ENCODE data around the gene STEAP1B. TPM values are rescaled to one million over a fixed set of nuclear protein-coding genes. Genes with fewer than 3 reads are reported as not detected.

STEAP1B gene
- total RNA-seq, 1 experiment from 2014 or later = 3.2 TPM

DNA sequence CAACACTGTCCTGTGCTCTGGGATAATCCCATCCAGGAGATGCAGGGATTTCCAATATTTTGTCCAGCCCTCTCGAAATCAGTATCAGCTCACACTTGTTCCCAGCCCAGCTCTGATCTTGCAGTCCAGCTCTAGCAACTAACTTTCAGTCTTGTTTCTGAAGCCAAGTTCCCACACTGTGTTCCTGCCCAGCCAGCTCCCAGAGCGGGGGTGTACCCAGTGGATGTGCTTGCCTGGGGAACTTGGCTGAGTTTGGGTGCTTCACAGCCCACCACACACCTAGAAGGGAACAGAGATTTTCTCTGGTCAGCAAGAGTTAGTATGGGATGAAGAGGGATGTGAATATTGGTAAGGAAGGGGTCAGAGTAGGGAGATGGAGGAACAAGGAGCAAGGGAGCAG is 85.6 kb downstream of the STEAP1B start:
- Histone ChIP-seq H2BK15ac (ENCODE audit: low read depth, low read length) (no peak overlapping the region), H3K23ac (ENCODE audit: insufficient read length, low read depth, low read length) (no peak overlapping the region), H3K18ac (ENCODE audit: insufficient read length, low read depth, low read length) (no peak overlapping the region), H4K8ac (replicated peaks; ENCODE audit: insufficient read length, low read depth, low read length) (no peak overlapping the region), H3K4me2 (ENCODE audit: insufficient read depth, insufficient read length, low read length) (no peak overlapping the region), H2AFZ (ENCODE audit: low read length) (no peak overlapping the region), H3T11ph (ENCODE audit: low read length) (no peak overlapping the region), H2BK20ac (ENCODE audit: low read depth, low read length, poor library complexity, severe bottlenecking) (no peak overlapping the region), H3K56ac (ENCODE audit: insufficient read length, low read depth, low read length) (no peak overlapping the region), H3K4me1 (ENCODE audit: insufficient read depth, low read length) (no peaks in the 10 kb centered on the region; the same call in 1 of the 2 replicates), H4K91ac (ENCODE audit: insufficient read length, low read depth, low read length) (no peak overlapping the region), H4K5ac (ENCODE audit: insufficient read length, low read depth, low read length) (no peak overlapping the region), H3K4ac (ENCODE audit: low read depth, low read length) (no peak overlapping the region), H3K9me3 (ENCODE audit: control insufficient read depth, low read depth, low read length) (no peaks in the 10 kb centered on the region), H3K79me2 (ENCODE audit: insufficient read depth, low read length) (no peaks in the 10 kb centered on the region), H2BK12ac (ENCODE audit: insufficient read length, low read depth, low read length) (no peak overlapping the region), H3K27ac (ENCODE audit: insufficient read length, low read depth, low read length) (no peak overlapping the region), H3K23me2 (ENCODE audit: insufficient read length, low read depth, low read length, poor library complexity, severe bottlenecking) (no peaks in the 10 kb centered on the region), H3K14ac (ENCODE audit: insufficient read depth, low read length) (no peak overlapping the region), H4K20me1 (ENCODE audit: control insufficient read depth, insufficient read depth, insufficient read length) (no peaks in the 10 kb centered on the region), H2AK5ac (ENCODE audit: insufficient read length, low read length) (no peak overlapping the region), H2BK120ac (ENCODE audit: low read depth, low read length, poor library complexity, severe bottlenecking) (no peak overlapping the region), H3K79me1 (ENCODE audit: insufficient read depth, low read depth, low read length, poor library complexity, severe bottlenecking) (no peaks in the 10 kb centered on the region), H3K27me3 (ENCODE audit: insufficient read depth, low read length) (no peaks in the 10 kb centered on the region), H3K9ac (ENCODE audit: extremely low read depth, insufficient read length, low read length) (no peak overlapping the region), H2BK5ac (ENCODE audit: insufficient read length, low read length) (no peak overlapping the region)
- no peak for DNase-seq
- H3K27ac Mint-ChIP-seq = peak overlapping the region in 1 of 3 experiments; percentile 6; a peak in 2 of 7 replicates
- H3K4me1 Mint-ChIP-seq = peaks cover 15 to 16% of the 10 kb centered on the region in 2 experiments
- TF ChIP-seq, protein P1, sequence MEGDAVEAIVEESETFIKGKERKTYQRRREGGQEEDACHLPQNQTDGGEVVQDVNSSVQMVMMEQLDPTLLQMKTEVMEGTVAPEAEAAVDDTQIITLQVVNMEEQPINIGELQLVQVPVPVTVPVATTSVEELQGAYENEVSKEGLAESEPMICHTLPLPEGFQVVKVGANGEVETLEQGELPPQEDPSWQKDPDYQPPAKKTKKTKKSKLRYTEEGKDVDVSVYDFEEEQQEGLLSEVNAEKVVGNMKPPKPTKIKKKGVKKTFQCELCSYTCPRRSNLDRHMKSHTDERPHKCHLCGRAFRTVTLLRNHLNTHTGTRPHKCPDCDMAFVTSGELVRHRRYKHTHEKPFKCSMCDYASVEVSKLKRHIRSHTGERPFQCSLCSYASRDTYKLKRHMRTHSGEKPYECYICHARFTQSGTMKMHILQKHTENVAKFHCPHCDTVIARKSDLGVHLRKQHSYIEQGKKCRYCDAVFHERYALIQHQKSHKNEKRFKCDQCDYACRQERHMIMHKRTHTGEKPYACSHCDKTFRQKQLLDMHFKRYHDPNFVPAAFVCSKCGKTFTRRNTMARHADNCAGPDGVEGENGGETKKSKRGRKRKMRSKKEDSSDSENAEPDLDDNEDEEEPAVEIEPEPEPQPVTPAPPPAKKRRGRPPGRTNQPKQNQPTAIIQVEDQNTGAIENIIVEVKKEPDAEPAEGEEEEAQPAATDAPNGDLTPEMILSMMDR (conservative IDR thresholded peaks at IDR 0.05) = no peak
- WGBS (ENCODE audit: extremely low coverage, insufficient read length, low lambda C conversion rate) = no CpG with 5 or more reads among the region's 2 CpGs
- no peak overlapping the region; a peak in 1 of 5 replicates for H3K4me3 Mint-ChIP-seq
- H3K36me3 Mint-ChIP-seq (ENCODE audit: insufficient read depth in 1 of 3, low read depth in 3 of 3) = no peaks in the 10 kb centered on the region; a peak in 1 of 7 replicates
- H3K27me3 Mint-ChIP-seq (ENCODE audit: low read depth) = no peaks in the 10 kb centered on the region
- H3K9me3 Mint-ChIP-seq = no peaks in the 10 kb centered on the region
